IMR-90 (cell line): ENCODE results near the gene CD101. TPM values are rescaled to one million over a fixed set of nuclear protein-coding genes. Genes with fewer than 3 reads are reported as not detected.

Source experiments
- ATAC-seq: fragments of 200-7000 bp; cut with Tn5 transposase; 2 replicates; pipeline ENCODE4 v1.9.1; 2020; ENCODE audit warnings: low read depth, mild to moderate bottlenecking, moderate library complexity
- BruUV-seq: library from RNA; stranded (reverse); fragments of 400-500 nt; replicated peaks from 2 replicates; lab custom pipeline; 2021; lab: Mats Ljungman, UMichigan
- CTCF ChIA-PET: fragments of 300-600 bp; formaldehyde crosslinking; extraction: SDS; loops from one replicate; lab custom pipeline; 2021; ENCODE audit warnings: antibody characterized with exemption; lab: Yijun Ruan, JAX
- POLR2A ChIA-PET: fragments of 300-600 bp; sonication (Branson Sonifier 250); formaldehyde crosslinking; loops from one replicate; lab custom pipeline; 2022; ENCODE audit warnings: antibody characterized with exemption; ENCODE audit not compliant: unreplicated experiment; lab: Charles Lee
- DNase-seq: peaks from one replicate; pipeline ENCODE4 v3.0.0; 2013
- H2AFZ ChIP-seq: replicated peaks from 2 replicates; pipeline ENCODE3; 2013; ENCODE audit warnings: low read length, mild to moderate bottlenecking; ENCODE audit not compliant: poor library complexity
- H2AK5ac ChIP-seq: 2 replicates; pipeline ENCODE4 v1.6.1; 2013; ENCODE audit warnings: low read depth, low read length, inconsistent platforms
- H2AK9ac ChIP-seq: replicated peaks from 2 replicates; pipeline ENCODE3; 2013; ENCODE audit warnings: mild to moderate bottlenecking, low read depth, low read length, moderate library complexity; ENCODE audit not compliant: poor library complexity
- H2BK120ac ChIP-seq: 2 replicates; pipeline ENCODE4 v1.6.1; 2013; ENCODE audit warnings: low read depth, low read length, inconsistent platforms
- H2BK15ac ChIP-seq: 3 replicates; pipeline ENCODE4 v1.6.1; 2013; ENCODE audit warnings: low read depth, low read length, inconsistent platforms
- H2BK20ac ChIP-seq: 2 replicates; pipeline ENCODE4 v1.6.1; 2013; ENCODE audit warnings: low read depth, mild to moderate bottlenecking, inconsistent platforms, low read length, moderate library complexity
- H2BK5ac ChIP-seq: 2 replicates; pipeline ENCODE4 v1.6.1; 2013; ENCODE audit warnings: mild to moderate bottlenecking, low read depth, low read length, inconsistent platforms; ENCODE audit not compliant: poor library complexity, severe bottlenecking
- H3K14ac ChIP-seq: replicated peaks from 2 replicates; pipeline ENCODE4 v1.6.1; 2013; ENCODE audit warnings: low read depth, low read length, inconsistent platforms
- H3K18ac ChIP-seq: 2 replicates; pipeline ENCODE4 v1.6.1; 2013; ENCODE audit warnings: low read depth, low read length, control low read depth
- H3K23ac ChIP-seq: 2 replicates; pipeline ENCODE4 v1.6.1; 2013; ENCODE audit warnings: low read depth, low read length, inconsistent platforms
- H3K27ac ChIP-seq: 2 replicates; pipeline ENCODE4 v1.5.1; 2013; ENCODE audit warnings: mild to moderate bottlenecking, control low read depth, low read length; ENCODE audit not compliant: insufficient read depth
- H3K27me3 ChIP-seq: 2 replicates; pipeline ENCODE4 v1.6.1; 2013; ENCODE audit warnings: low read length; ENCODE audit not compliant: control insufficient read depth, insufficient read depth
- H3K36me3 ChIP-seq: 2 replicates; pipeline ENCODE4 v1.6.1; 2013; ENCODE audit warnings: low read length, mixed read lengths; ENCODE audit not compliant: control insufficient read depth, insufficient read depth
- H3K4ac ChIP-seq: 2 replicates; pipeline ENCODE4 v1.6.1; 2013; ENCODE audit warnings: low read depth, low read length, inconsistent platforms
- H3K4me1 ChIP-seq: 2 replicates; pipeline ENCODE4 v1.6.1; 2013; ENCODE audit warnings: low read length, mixed read lengths; ENCODE audit not compliant: control insufficient read depth, insufficient read depth
- H3K4me2 ChIP-seq: 2 replicates; pipeline ENCODE4 v1.6.1; 2013; ENCODE audit warnings: low read depth, mild to moderate bottlenecking, control low read depth, low read length, moderate library complexity
- H3K4me3 ChIP-seq: 2 replicates; pipeline ENCODE4 v1.5.1; 2013; ENCODE audit warnings: low read depth, mild to moderate bottlenecking, control low read depth, low read length, moderate library complexity; ENCODE audit not compliant: insufficient read depth
- H3K56ac ChIP-seq: 2 replicates; pipeline ENCODE4 v1.6.1; 2013; ENCODE audit warnings: low read length, inconsistent platforms; ENCODE audit not compliant: insufficient read depth; ENCODE audit errors: extremely low read depth
- H3K79me1 ChIP-seq, 2 experiments: 2 replicates each; pipeline ENCODE4 v1.6.1; 2013; ENCODE audit warnings: low read length in 2 of 2, inconsistent platforms in 1 of 2, low read depth in 1 of 2
- H3K9ac ChIP-seq: 2 replicates; pipeline ENCODE4 v1.6.1; 2013; ENCODE audit warnings: low read depth, low read length, control low read depth
- H3K9me1 ChIP-seq: 2 replicates; pipeline ENCODE4 v1.6.1; 2013; ENCODE audit warnings: low read length, inconsistent platforms; ENCODE audit not compliant: insufficient read depth
- H3K9me3 ChIP-seq: 2 replicates; pipeline ENCODE4 v1.6.1; 2013; ENCODE audit warnings: low read length; ENCODE audit not compliant: control insufficient read depth, insufficient read depth
- H4K20me1 ChIP-seq: 2 replicates; pipeline ENCODE4 v1.6.1; 2013; ENCODE audit warnings: low read length, inconsistent platforms; ENCODE audit not compliant: insufficient read depth
- H4K5ac ChIP-seq: 2 replicates; pipeline ENCODE4 v1.6.1; 2013; ENCODE audit warnings: mild to moderate bottlenecking, low read depth, low read length, control low read depth
- H4K8ac ChIP-seq, 2 experiments: 2 replicates each; pipeline ENCODE4 v1.6.1; 2013; ENCODE audit warnings: low read depth in 2 of 2, low read length in 2 of 2, control low read depth in 1 of 2, inconsistent platforms in 1 of 2
- H4K91ac ChIP-seq: 2 replicates; pipeline ENCODE4 v1.6.1; 2013; ENCODE audit warnings: low read depth, low read length, inconsistent platforms; ENCODE audit not compliant: insufficient read depth
- CEBPB ChIP-seq: IDR thresholded peaks from 2 replicates; pipeline ENCODE4 v1.6.1; 2012; ENCODE audit warnings: low read depth, low read length, improper control_type of control experiment
- MAFK ChIP-seq: IDR thresholded peaks from 2 replicates; pipeline ENCODE4 v1.6.1; 2012; ENCODE audit warnings: low read depth, low read length, improper control_type of control experiment
- POLR2A ChIP-seq: IDR thresholded peaks from 2 replicates; pipeline ENCODE4 v1.6.1; 2012; ENCODE audit warnings: mild to moderate bottlenecking, low read depth, low read length
- RCOR1 ChIP-seq: IDR thresholded peaks from 2 replicates; pipeline ENCODE4 v1.6.1; 2012; ENCODE audit warnings: mild to moderate bottlenecking, low read length, improper control_type of control experiment; ENCODE audit not compliant: insufficient replicate concordance
- WGBS, 2 experiments: methylation state at CpG; one replicate each; pipeline versions ENCODE4 v1.1.5 to v1.1.7; 2013; ENCODE audit warnings: missing lambda C conversion rate in 2 of 2; ENCODE audit not compliant: insufficient read length in 1 of 2; ENCODE audit errors: extremely low coverage in 2 of 2; 5-methylcytosine and 5-hydroxymethylcytosine counted together
- dilution Hi-C: fragments of 300-500 bp; cut with HindIII; formaldehyde crosslinking; loops from one replicate; pipeline ENCODE4 v1.14.3; 2018; ENCODE audit warnings: low sequenced_read_pairs; ENCODE audit not compliant: unreplicated experiment
- in situ Hi-C: fragments of 300-500 bp; cut with MboI; formaldehyde crosslinking; loops from 3 replicates; pipeline ENCODE4 v1.14.3; 2019; ENCODE audit warnings: low sequenced_read_pairs, inconsistent platforms, mixed read lengths
- intact Hi-C: fragments of 100-400 bp; cut with micrococcal nuclease; formaldehyde crosslinking; loops from 2 replicates; pipeline ENCODE4 v1.10.0; 2022
- polyA plus RNA-seq, 3 experiments: library from polyadenylated mRNA; depleted of rRNA; stranded (reverse); fragments of >200 nt; gene quantifications; 2 replicates each; pipeline ENCODE4 v1.2.3, GENCODE V29; 2012; ENCODE audit warnings: low replicate concordance in 1 of 3
- total RNA-seq: library from RNA; depleted of rRNA; stranded (reverse); fragments of >200 nt; gene quantifications from 2 replicates; pipeline ENCODE4 v1.2.3, GENCODE V29; 2012

CD101 gene
- total and polyA plus RNA-seq, 2 of the 4 experiments (the other 2 are of a cell fraction) = not detected

DNA sequence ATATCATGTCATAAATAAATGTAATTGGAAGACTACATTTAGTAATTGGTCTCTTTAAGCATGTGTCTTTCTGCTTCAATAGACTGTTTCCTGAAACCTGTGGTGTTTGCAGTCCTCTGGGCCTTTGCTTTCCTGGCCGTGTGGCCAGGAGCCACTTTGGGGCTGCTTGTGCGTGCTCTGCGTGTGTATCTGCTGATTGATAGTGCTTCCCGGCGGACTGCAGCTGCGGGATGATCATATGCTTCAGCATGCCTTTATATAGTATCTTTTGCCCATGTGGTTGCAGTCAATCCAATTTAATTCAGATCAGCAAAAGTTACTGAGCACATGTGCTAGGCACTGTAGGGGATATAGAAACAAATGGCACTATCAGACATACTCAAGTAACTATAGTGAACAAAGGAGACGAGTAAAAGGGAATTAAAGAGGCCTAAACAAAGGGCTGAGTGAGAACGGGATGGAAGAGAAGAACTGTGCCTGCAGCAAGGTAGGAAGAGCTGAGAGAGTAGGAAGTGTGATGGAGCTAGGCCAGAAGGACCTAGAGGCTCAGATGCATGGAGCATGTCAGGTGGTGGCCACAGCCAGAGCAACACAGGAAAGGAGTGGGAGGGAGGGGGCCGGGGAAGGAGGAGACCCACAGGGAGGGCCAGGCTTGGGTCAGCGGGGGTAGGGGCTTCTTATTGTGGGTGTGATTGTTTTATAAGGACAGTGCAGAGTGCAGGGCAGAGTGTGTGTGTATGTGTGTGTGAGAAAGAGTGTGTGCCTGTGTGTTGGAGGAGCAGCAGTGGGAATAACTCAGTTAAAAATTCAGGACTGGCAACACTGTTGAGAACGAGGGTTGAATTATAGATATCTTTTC, 31.4 kb downstream of the CD101 start:
- no peaks in the 10 kb centered on the region for H3K9me1 ChIP-seq
- no peaks in the 10 kb centered on the region for H3K79me1 ChIP-seq
- intact Hi-C loops (no loop called here), dilution Hi-C loops (no loop called here), in situ Hi-C loops (no loop called here)
- no TSS peak for BruUV-seq
- no peaks in the 10 kb centered on the region for H4K20me1 ChIP-seq
- H3K56ac ChIP-seq = no peak overlapping the region
- H3K18ac ChIP-seq = no peak overlapping the region
- 50% methylated on average over 6 of the region's 11 CpGs; no CpG with 5 or more reads in 1 of the 2 experiments for WGBS, 2 experiments
- no peak overlapping the region for H3K23ac ChIP-seq
- DNase-seq = no peak
- no peaks in the 10 kb centered on the region for H3K9me3 ChIP-seq
- ATAC-seq = no peak
- H3K27ac ChIP-seq = no peak overlapping the region
- H2AFZ ChIP-seq = no peak overlapping the region
- no peak overlapping the region for H4K8ac ChIP-seq
- CTCF ChIA-PET = no interaction called here
- no peak overlapping the region for H4K5ac ChIP-seq
- H3K27me3 ChIP-seq = peaks cover 2% of the 10 kb centered on the region; the same call in 1 of the 2 replicates
- TF ChIP-seq MAFK (no peak), RCOR1 (no peak), CEBPB (no peak), POLR2A (no peak)
- no peak overlapping the region for H3K4me2 ChIP-seq
- no peak overlapping the region for H2BK5ac ChIP-seq
- H2BK15ac ChIP-seq = no peak overlapping the region
- no peak overlapping the region for H3K4ac ChIP-seq
- H3K4me3 ChIP-seq = no peak overlapping the region
- no peak overlapping the region for H2BK120ac ChIP-seq
- POLR2A ChIA-PET = no interaction called here
- no peak overlapping the region for H2AK9ac ChIP-seq
- no peak overlapping the region for H3K9ac ChIP-seq
- H3K36me3 ChIP-seq = no peaks in the 10 kb centered on the region
- no peak overlapping the region for H2BK20ac ChIP-seq
- H3K4me1 ChIP-seq = no peaks in the 10 kb centered on the region
- no peak overlapping the region for H4K91ac ChIP-seq
- H2AK5ac ChIP-seq = no peak overlapping the region
- H3K14ac ChIP-seq = no peak overlapping the region
